Left renal pelvis (tissue), 4 donors: ENCODE results near the gene OR2T29. TPM values are rescaled to one million over a fixed set of nuclear protein-coding genes. Genes with fewer than 3 reads are reported as not detected.
"Not testable (repeated sequence)": the region's sequence is repeated elsewhere in the genome, so short reads cannot be mapped to it uniquely, and the experiment has no call there.

ENCODE experiments used
- DNase-seq, 4 donors: peaks; one replicate each; pipeline ENCODE4 v3.0.0-alpha.2; 2013; ENCODE audit warnings: low read depth in 4 of 4, low spot score in 3 of 4
- polyA plus RNA-seq, 4 donors: library from polyadenylated mRNA; unstranded; fragments of 120-200 nt; gene quantifications; one replicate each; pipeline ENCODE4 v1.2.1, GENCODE V29; 2013; ENCODE audit not compliant: insufficient read length in 4 of 4

The OR2T29 gene, protein sequence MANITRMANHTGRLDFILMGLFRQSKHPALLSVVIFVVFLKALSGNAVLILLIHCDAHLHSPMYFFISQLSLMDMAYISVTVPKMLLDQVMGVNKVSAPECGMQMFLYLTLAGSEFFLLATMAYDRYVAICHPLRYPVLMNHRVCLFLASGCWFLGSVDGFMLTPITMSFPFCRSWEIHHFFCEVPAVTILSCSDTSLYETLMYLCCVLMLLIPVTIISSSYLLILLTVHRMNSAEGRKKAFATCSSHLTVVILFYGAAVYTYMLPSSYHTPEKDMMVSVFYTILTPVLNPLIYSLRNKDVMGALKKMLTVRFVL
- polyA plus RNA-seq, result not detected

DNA sequence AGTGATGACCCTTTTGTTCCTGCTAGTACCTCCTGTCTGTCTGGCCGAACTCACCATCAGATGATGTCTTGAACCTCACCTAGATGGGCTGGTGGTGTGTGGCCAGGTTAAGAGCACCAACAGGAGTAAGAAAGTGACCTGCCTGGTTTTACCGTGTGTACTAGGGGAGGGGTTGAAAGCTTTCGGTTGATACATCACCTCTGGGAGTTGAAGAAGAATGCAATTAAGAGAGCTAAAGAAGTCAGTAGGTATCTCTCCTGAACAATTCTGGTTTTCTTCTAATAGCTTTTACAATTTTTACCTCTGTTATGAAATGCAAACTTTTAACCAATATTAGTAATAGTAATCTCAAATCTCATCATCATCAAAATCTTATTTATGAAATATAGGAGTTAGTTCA is at the start of gene OR2T29:
Gene OR2T29, minus strand, starts transcription at position 101 of the 400 bp plus-strand sequence. CDS start 3,281 bp downstream, outside the sequence.
- DNase-seq, result not testable (repeated sequence)

DNA sequence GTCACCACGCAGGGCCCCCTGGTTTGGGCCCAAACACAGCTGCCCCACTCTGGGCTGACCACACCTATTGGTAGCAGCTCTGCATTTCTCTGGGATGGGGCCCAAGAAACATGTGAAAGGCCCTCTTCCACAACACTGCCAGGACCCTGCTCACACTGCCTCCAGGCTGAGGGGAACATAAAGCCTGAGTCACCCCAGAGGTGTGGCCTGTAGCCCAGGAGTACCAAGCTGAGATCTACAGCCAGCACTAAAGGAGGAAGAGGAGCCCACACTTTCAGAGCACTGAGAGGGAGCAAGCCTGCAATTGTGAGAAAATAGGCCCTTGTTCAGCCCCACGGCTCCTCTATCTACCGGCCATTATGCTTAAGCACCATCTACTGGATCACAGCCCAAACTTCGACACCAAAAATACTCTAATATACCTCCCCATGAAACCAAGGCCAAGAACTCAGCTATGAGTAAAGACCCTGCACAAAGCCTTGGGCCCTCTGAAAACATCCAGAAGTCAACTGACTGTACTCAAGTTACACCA is 49.4 kb upstream of the OR2T29 start:
- DNase-seq, result no peak

DNA sequence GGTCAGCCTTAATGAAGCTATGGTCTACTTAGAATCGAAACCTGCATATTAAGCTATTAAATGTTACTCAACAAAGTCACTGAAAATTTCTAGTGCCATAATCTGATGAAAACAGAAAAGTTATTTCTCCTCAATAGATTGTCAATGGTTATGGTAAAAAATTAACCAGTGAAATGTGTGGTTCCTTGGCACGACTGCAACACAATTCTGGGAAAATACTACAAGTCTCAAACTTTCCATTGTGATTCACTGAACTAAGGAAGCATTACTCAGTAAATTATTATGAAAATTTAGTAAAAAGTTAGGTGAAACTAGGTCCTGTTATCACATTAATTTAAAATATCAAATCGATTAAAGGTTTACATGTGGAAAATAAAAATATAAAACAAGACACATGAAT is 47.7 kb upstream of the OR2T29 start:
- DNase-seq, result no peak

DNA sequence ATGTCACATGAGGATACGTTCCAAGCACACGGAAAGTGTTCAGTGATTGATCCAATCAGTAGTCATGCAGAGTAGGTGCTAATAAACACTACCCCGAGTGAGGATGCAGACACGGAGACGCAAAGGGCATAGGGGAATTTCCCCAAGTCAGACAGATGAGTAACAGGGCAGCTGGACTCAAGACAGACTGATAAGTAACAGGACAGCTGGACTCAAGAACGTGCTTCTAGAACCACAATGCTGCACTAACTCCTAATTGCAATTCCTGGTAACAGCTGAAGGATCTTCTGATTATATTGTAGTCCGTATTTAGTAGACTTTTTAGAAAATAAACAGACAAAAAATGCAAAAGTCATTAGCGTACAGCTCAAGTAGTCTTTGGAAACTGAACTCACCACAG is 36.8 kb upstream of the OR2T29 start:
- no peak for DNase-seq

DNA sequence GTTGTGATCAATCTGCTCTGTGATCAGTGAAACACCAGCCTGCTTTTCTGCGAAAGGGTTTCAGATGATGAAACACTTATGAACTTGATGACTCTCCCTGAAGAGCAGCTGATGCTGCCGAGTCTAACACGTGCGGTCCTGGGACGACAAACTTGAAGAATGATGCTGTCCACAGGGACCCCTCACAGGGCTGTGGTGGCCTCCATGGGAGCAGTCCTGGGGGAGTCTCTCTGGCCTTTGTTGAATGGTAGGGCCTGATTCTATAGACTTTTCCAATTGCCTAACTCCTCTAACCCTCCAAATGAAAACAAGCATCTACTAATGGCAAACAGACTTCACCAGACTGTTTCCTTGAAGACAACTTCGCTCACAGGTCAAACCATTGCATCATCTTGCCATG is 35.0 kb upstream of the OR2T29 start, which contains the start of gene OR2T10:
Gene OR2T10, minus strand, starts transcription at position 112 of the 400 bp plus-strand sequence. CDS start 3,932 bp downstream, outside the sequence.
- no peak for DNase-seq

DNA sequence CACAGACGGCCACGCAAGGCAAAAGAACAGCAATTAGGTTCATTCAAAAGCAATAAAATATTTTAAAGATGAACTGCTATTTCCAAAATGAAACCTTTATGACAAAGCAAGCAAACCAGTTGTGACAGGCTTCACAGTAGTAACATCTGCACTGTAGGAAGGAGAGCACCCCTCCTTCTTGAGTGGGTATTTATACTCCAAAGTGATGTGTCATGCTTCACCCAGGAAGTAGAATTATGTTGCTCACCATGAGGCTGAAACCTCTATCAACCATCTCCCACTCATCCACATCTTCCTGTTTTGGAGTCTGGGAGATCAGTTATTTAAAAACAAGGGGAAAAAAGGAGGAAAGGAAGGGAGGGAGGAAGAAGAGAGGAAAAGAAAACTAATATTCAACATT is 34.0 kb upstream of the OR2T29 start:
- no peak for DNase-seq

DNA sequence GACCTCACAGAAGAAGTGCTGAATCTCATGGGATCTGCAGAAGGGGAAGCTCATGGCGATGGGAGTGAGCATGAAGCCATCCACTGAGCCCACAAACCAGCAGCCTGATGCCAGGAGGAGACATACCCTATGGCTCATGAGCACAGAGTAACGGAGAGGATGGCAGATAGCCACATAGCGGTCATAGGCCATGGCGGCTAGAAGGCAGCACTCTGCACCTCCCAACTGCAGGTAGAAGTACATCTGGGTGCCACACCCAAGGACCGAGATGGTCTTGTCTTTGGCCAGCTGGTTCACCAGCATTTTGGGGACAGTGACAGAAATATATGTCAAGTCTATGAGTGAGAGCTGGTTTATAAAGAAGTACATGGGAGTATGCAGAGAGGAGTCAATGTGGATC is 30.7 kb upstream of the OR2T29 start:
- DNase-seq, result no peak

DNA sequence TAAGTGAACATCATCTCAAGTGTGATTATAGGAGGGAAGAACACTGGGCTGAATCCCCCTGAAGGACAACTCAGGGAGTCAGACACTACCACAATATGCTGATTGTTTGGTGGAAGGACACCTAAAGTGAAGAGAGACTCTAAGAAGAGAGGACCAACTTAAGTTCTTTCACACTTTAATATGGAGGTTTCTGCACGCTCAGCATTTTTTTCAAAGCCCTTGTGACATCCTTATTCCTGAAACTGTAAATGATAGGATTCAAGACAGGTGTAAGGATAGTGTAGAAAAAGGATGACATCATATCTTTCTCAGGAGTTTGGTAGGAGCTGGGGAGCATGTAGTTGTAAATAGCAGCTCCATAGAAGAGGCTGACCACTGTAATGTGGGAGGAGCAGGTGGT is 30.1 kb upstream of the OR2T29 start:
- no peak for DNase-seq

DNA sequence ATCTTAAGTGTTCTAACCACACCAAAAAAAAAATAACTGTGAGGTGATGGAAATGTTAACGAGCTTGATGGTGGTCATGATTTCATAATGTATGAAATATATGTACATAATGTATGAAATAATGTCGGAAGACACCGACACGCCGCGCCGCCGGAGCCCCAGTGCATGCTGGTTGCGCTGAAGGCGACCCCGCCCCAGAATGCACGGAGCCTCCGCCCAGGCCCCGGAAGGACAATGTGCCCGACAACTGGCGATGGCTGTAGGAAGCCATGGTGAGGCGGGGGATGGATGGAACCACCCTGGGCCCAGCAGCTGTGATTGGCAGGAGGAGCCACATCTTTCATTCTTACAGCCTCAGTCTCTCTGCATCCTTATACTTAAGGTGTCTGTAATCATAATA is 27.5 kb upstream of the OR2T29 start:
- DNase-seq, result no peak

DNA sequence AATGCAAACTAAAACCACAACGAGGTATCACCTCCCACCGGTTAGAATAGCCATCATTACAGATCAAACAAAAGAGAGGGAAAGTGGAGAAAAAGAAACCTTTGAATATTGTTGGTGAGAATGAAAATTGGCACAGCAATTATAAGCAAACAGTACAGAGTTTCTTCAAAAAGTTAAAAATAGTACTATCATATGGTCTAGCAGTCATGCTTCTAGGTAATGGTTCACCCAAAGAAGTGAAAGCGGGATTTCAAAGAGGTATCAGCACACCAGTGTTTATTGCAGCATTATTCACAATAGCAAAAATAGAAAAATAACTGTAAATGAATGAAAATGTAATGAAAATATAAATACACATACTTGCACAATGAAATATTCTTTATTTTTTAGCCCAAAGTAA is 26.8 kb upstream of the OR2T29 start:
- no peak for DNase-seq

DNA sequence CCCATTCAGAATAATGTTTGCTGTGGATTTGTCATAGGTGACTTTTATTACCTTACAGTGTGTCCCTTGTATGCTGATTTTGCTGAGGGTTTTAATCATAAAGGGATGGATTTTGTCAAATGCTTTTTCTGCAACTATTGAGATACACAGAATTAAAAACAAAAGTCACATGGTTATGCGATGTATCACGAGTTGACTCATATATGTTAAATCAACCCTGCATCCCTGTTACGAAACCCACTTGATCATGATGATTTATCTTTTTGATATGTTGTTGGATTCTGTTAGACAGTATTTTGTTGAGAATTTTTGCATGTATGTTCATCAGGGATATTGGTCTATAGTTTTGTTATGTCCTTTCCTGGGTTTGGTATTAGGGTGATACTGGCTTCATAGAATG is 22.7 kb upstream of the OR2T29 start:
- DNase-seq, result no peak

DNA sequence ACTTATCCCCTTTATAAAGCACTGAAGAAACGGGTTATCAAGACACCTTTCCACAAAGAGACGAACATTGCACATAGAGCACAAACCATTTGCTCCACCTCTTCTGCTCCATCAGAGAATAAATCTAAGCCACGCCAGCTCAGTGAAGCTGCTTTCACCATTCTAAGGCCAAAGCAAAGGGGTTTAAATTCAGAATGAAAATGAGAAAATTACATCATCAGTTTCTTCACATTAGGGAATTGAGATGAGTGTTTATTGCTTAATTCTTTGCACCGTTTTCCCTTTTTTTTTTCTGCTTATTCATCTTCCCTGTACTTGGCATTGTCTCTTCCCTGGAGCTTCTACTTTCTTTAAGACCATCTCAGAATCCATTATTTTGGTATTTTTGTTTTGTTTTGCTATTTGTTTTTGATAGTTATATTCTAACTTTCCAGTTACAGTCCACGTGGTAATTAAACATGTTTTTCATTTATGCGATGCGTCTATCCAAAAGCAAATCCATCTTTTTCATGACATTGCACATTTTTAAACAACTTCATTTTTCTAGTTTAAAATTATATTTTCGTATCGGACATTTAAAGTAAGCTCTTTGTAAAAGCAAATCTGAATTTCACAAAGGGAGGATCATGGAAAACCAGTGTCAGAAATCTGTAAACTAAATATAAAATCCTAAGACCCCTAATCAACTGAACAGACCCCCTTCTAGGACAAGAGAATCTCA is 13.8 kb upstream of the OR2T29 start:
- no peak for DNase-seq

DNA sequence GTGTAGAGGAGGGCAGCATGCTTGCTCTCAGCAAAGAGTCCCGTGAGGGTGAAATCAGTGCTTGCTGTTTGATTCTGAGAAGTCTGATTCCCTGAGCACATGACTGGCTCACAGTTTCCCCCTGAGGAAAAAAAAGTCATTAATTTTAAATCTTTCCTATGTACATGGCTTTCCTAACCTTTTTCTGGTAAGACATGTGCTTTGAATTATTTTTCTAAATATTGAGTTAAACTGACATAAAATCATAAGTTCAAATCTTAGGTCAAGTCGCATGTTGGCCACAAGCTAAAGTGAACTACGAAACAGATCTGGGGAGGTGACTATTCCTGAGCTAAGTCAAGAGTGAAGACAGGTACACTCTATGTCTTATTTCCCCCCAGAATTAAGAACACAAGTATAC is 12.1 kb upstream of the OR2T29 start, which contains the start of gene OR2T34:
Gene OR2T34, minus strand, starts transcription at position 101 of the 400 bp plus-strand sequence. Its CDS starts 0 bp downstream, at position 101.
- DNase-seq, result not testable (repeated sequence)

DNA sequence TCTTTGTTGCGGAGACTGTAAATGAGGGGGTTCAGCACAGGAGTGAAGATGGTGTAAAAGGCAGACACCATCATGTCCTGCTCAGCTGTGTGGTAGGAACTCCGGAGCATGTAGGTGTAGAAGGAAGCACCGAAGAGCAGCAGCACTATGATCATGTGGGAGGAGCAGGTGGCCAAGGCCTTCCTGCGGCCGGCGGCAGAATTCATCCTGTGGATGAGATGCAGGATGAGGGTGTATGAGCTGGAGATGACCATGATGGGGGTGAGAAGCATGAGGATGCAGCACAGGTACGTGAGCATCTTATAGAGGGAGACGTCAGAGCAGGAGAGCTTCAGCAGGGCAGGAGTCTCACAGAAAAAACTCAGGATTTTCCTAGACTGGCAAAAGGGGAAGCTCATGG is 11.3 kb upstream of the OR2T29 start:
- not testable (repeated sequence) for DNase-seq

DNA sequence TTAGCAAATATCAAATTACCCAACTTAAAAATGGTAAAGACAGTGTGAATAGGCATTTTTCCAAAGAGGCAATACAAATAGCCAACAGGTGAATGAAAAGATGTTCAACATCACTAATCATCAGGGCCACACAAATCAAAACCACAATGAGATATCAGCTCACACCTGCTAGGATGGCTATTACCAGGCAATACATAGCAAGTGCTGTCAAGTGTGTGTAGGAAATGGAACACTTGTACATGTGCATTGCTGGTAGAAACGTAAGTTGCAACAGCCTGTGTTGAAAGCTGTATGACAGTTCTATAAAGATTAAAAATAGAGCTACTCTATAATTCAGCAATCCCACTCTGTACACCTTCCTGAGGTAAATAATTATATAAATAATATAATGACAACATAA is 9.5 kb upstream of the OR2T29 start:
- DNase-seq, result not testable (repeated sequence)

DNA sequence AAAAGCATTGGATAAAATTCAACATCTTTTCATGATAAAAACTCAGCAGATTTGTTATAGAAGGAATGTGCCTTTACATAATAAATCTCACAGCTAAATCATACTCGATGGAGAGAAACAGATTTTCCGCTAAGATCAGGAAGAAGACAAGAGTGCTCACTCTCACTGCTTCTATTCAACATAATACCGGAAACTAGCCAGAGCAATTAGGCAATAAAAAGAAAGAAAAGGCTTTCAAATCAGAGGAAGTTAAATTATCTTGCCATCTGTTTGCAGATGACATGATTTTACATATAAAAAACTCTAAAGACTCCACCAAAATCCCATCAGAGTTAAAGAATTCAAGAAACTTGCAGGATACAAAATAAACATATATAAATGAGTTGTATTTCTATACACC is 8.2 kb upstream of the OR2T29 start:
- not testable (repeated sequence) for DNase-seq

DNA sequence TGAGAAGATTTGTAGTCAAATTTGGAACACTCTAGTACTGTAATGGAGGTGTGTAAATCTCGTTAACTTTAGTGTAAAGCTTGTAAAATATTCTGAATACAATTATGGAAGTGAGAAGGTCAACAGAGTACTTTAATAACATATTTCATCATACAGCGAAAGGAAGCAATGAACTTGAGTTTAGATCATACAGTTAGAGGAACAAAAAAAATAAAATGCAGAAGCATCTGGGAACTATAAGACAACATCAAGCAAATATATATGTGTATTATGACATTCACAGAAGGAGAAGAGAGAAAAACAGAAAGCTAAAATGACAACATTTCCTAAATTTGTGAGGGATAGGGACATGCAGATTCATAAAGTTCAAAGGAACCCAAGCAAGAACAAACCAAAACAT is 6.5 kb upstream of the OR2T29 start:
- DNase-seq, result not testable (repeated sequence)

DNA sequence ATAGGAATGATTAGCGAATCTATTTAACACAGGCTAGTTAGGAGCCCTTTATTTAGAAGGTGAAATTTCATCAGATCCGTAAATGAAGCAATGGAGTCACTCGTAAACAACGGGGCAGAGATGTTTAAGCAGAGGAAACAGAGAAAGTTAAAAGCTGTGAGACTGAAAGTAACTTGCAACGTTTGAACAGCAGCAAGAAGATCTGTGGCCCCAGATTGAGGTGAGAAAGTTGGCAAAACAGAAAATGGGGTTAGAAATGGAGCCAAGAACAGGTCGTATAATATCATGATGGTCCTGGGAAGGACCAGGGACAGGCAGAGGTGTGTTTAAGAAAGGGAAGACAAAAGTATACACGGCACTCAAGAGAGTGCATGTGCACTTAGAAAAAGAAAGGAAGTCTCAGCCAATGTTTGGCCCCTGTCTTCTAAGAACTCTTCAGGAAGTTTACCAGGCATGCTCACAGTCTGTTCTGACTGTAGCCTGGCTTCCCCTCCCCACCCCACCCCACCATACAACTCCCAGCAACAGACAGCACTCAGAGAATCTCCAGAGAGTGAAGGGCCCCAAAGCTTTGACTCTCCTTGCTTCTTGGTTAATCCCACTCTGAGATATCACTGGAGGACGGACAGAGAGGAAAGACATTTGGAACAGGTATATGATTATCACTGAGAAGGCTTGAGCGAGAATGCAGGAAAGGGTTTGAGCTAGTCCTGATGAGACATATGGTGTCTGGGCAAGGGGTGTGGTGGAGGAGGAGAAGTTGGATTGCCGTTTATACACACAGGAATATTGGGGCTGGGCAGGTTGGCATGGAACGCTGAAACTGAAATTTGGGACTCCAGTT is 3.2 kb upstream of the OR2T29 start:
- DNase-seq, result not testable (repeated sequence)

DNA sequence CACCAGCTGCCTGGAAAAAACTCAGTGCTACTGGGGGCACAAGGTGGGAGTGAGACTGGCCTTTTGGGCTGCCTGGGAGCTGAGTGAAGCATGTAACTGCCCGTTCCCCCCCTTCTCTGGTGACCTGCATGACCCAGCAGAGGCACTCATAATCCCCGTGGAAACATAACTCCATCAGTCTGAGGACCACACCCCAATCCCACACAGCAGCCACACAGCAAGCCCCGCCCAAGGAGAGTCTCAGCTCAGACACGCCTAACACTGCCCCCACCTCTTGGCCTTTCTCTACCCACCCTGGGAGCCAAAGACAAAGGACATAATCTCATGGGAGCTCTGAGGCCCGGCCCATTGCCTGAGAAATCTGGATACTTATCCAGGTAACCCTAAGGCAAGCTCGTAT is 11.5 kb downstream of the OR2T29 start:
- DNase-seq, result not testable (repeated sequence)

DNA sequence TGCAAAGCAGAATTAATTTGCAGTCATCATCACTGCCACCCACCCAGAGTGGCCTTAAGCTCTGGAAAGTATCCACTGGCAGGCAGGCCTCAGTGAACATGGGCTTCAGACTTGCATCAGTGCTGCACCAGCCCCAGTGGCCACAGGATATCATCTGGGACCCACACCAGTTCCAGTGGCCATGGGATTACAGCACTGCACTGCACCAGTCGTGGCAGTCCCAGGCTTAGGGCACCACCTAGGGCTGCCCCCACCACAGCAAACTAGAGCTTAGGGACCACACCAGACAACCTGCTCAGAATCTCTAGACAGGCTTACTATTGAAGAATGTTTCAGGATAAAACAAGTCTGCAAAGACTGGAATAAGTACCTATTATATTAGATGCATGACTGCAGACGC is 15.2 kb downstream of the OR2T29 start:
- not testable (repeated sequence) for DNase-seq

DNA sequence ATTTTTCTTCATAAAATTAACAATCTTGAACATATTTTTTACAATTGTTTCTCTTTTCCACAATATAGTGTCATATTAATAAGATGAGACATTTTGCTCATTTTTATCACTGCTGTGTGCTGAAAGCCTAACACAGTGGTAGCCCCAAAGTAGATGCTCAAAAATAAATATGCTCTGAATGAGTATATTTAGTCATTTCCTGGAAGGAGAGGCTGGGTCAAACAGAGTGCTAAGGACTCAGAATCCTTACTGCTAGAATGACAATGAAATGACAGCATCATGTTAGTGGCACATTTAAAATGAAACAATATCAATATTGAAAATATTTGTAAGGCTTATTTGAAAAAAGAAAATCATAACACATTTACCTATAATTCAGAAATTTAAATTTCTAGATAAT is 25.1 kb downstream of the OR2T29 start:
- DNase-seq, result not testable (repeated sequence)
